ENCODE results near the gene ANGPTL4. TPM values are rescaled to one million over a fixed set of nuclear protein-coding genes. Genes with fewer than 3 reads are reported as not detected.
"Not testable (repeated sequence)": the region's sequence is repeated elsewhere in the genome, so short reads cannot be mapped to it uniquely, and the experiment has no call there.

The ANGPTL4 gene
- polyA plus RNA-seq, 1 experiment: 2.2 TPM

- no peak overlapping the region for H3K4me3 ChIP-seq (ENCODE audit: low read depth, low read length)
- H3K27me3 ChIP-seq (ENCODE audit: control insufficient read depth, insufficient read depth, low read length): peaks cover 34% of the 10 kb centered on the region
- ChIA-PET CTCF (interaction anchor here (0.8 to 2.3 kb wide), 3 partner anchors 12 to 113 kb away, joined by 3 to 8 read pairs (median 3); no protein-coding TSS in a partner anchor), POLR2A (no interaction called here)
- TF ChIP-seq, protein P1, sequence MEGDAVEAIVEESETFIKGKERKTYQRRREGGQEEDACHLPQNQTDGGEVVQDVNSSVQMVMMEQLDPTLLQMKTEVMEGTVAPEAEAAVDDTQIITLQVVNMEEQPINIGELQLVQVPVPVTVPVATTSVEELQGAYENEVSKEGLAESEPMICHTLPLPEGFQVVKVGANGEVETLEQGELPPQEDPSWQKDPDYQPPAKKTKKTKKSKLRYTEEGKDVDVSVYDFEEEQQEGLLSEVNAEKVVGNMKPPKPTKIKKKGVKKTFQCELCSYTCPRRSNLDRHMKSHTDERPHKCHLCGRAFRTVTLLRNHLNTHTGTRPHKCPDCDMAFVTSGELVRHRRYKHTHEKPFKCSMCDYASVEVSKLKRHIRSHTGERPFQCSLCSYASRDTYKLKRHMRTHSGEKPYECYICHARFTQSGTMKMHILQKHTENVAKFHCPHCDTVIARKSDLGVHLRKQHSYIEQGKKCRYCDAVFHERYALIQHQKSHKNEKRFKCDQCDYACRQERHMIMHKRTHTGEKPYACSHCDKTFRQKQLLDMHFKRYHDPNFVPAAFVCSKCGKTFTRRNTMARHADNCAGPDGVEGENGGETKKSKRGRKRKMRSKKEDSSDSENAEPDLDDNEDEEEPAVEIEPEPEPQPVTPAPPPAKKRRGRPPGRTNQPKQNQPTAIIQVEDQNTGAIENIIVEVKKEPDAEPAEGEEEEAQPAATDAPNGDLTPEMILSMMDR (IDR thresholded peaks at IDR 0.05; ENCODE audit: insufficient read depth, low read depth, low read length): no peak
- no peaks in the 10 kb centered on the region for H3K36me3 ChIP-seq (ENCODE audit: control insufficient read depth, insufficient read depth, low read length)
- no peak for DNase-seq (ENCODE audit: low read depth)
These were observed 27.8 kb upstream of the ANGPTL4 start for GRCh38 chr19:8336072-8336569.

DNA sequence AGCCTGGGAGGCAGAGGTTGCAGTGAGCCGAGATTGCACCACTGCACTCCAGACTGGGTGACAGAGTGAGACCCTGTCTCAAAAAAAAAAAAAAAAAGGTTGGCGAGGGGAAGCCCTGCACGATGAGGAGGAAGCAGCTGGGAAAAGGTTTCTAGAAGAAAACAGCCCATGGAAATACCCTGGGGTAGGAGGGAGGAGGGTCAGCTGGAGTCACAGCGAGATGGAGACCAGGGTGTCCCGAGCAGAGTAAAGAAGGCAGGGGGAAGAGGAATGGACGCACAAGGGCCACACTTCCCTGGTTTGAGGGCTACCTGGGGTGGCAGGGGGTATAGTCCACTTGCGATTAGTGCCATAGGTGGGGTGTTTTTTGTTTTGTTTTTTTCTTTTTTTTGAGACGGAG, 27.3 kb upstream of the ANGPTL4 start:
- Histone ChIP-seq H3K36me3 (ENCODE audit: control insufficient read depth, insufficient read depth, low read length) (no peaks in the 10 kb centered on the region), H3K27me3 (ENCODE audit: control insufficient read depth, insufficient read depth, low read length) (peaks cover 33% of the 10 kb centered on the region), H3K4me3 (ENCODE audit: low read depth, low read length) (no peak overlapping the region)
- no peak for DNase-seq (ENCODE audit: low read depth)
- POLR2A ChIA-PET: no interaction called here
- TF ChIP-seq, protein P1 (IDR thresholded peaks at IDR 0.05; ENCODE audit: insufficient read depth, low read depth, low read length): no peak
- CTCF ChIA-PET: interaction anchor here (0.8 to 2.3 kb wide), 3 partner anchors 11 to 112 kb away, joined by 3 to 8 read pairs (median 3); no protein-coding TSS in a partner anchor

- TF ChIP-seq, protein P1 (IDR thresholded peaks at IDR 0.05; ENCODE audit: insufficient read depth, low read depth, low read length): no peak
- DNase-seq (ENCODE audit: low read depth): no peak
- POLR2A ChIA-PET: no interaction called here
- no peak overlapping the region for H3K4me3 ChIP-seq (ENCODE audit: low read depth, low read length)
- CTCF ChIA-PET: no interaction called here
- peaks cover 42% of the 10 kb centered on the region for H3K27me3 ChIP-seq (ENCODE audit: control insufficient read depth, insufficient read depth, low read length)
- H3K36me3 ChIP-seq (ENCODE audit: control insufficient read depth, insufficient read depth, low read length): no peaks in the 10 kb centered on the region
These were observed 26.2 kb upstream of the ANGPTL4 start for GRCh38 chr19:8337728-8338127.

- DNase-seq (ENCODE audit: low read depth): no peak
- TF ChIP-seq, protein P1 (IDR thresholded peaks at IDR 0.05; ENCODE audit: insufficient read depth, low read depth, low read length): no peak
- ChIA-PET POLR2A (no interaction called here), CTCF (no interaction called here)
- no peak overlapping the region for H3K4me3 ChIP-seq (ENCODE audit: low read depth, low read length)
- H3K27me3 ChIP-seq (ENCODE audit: control insufficient read depth, insufficient read depth, low read length): peaks cover 36% of the 10 kb centered on the region
- H3K36me3 ChIP-seq (ENCODE audit: control insufficient read depth, insufficient read depth, low read length): no peaks in the 10 kb centered on the region
These were observed 25.1 kb upstream of the ANGPTL4 start for GRCh38 chr19:8338835-8339234.

GRCh38 chr19:8340341-8341096, 23.4 kb upstream of the ANGPTL4 start:
- DNase-seq (ENCODE audit: low read depth): no peak
- no peaks in the 10 kb centered on the region for H3K36me3 ChIP-seq (ENCODE audit: control insufficient read depth, insufficient read depth, low read length)
- POLR2A ChIA-PET: no interaction called here
- no peak overlapping the region for H3K4me3 ChIP-seq (ENCODE audit: low read depth, low read length)
- TF ChIP-seq, protein P1 (IDR thresholded peaks at IDR 0.05; ENCODE audit: insufficient read depth, low read depth, low read length): no peak
- CTCF ChIA-PET: interaction anchor here (1.1 kb wide), 1 partner anchor 14 kb away, joined by 3 read pairs; no protein-coding TSS in a partner anchor
- H3K27me3 ChIP-seq (ENCODE audit: control insufficient read depth, insufficient read depth, low read length): peaks cover 29% of the 10 kb centered on the region

DNA sequence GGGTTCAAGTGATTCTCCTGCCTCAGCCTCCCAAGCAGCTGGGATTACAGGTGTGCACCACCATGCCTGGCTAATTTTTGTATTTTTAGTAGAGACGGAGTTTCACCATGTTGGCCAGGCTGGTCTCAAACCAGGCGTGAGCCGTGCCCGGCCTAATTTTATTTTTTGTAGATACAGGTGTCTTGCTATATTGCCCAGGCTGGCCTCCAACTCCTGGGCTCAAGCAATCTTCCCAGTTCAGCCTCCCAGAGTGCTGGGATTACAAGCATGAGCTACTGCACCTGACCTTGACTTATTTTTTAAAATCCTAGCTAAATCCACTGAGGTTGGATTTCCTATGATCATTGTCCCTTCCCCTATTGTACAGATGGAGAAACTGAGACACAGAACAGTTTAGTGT, 22.5 kb upstream of the ANGPTL4 start:
- H3K4me3 ChIP-seq (ENCODE audit: low read depth, low read length); POLR2A ChIA-PET; H3K36me3 ChIP-seq (ENCODE audit: control insufficient read depth, insufficient read depth, low read length); DNase-seq (ENCODE audit: low read depth): not testable (repeated sequence)
- peaks cover 25% of the 10 kb centered on the region for H3K27me3 ChIP-seq (ENCODE audit: control insufficient read depth, insufficient read depth, low read length)
- CTCF ChIA-PET: interaction anchor here (0.7 to 1.1 kb wide), 4 partner anchors 11 to 165 kb away, joined by 3 to 6 read pairs (median 4); no protein-coding TSS in a partner anchor
